ENCODE measurements around the gene CEMP1. TPM values are rescaled to one million over a fixed set of nuclear protein-coding genes. Genes with fewer than 3 reads are reported as not detected.

Gene CEMP1
- polyA plus RNA-seq, 1 of the 3 experiments (the other 2 are of a cell fraction): not detected

- no peak for TF ChIP-seq REST (IDR thresholded peaks at IDR 0.05; ENCODE audit: low read depth, low read length)
- TF ChIP-seq SMC3 (IDR thresholded peaks at IDR 0.05; ENCODE audit: low read depth, low read length): no peak
- no peak for TF ChIP-seq MAX (IDR thresholded peaks at IDR 0.05; ENCODE audit: low read depth)
- TF ChIP-seq ELF1 (IDR thresholded peaks at IDR 0.05): peak; percentile 85
- TF ChIP-seq TAF1 (IDR thresholded peaks at IDR 0.05; ENCODE audit: borderline replicate concordance, low read depth, low read length): peak; percentile 35; the same call in 1 of the 2 replicates
- no peak for TF ChIP-seq FOSL2 (IDR thresholded peaks at IDR 0.05; ENCODE audit: borderline replicate concordance, low read depth)
- TF ChIP-seq GABPA (IDR thresholded peaks at IDR 0.05; ENCODE audit: low read depth): peak; percentile 81
- no peak for TF ChIP-seq EZH2phosphoT487 (IDR thresholded peaks at IDR 0.05; ENCODE audit: borderline replicate concordance, low read depth)
- no peak for TF ChIP-seq MEF2A (IDR thresholded peaks at IDR 0.05; ENCODE audit: borderline replicate concordance, low read depth)
- TF ChIP-seq RFX5 (IDR thresholded peaks at IDR 0.05; ENCODE audit: low read length): no peak
- no peak for TF ChIP-seq JUND (IDR thresholded peaks at IDR 0.05)
- no peak for TF ChIP-seq FOXM1 (IDR thresholded peaks at IDR 0.05; ENCODE audit: low read depth)
- TF ChIP-seq IRF3 (IDR thresholded peaks at IDR 0.05; ENCODE audit: low read depth, low read length): no peak
These were observed 6.5 kb upstream of the CEMP1 start, which contains the start of gene PDPK1 (continued) for GRCh38 chr16:2537451-2538379.

GRCh38 chr16:2535625-2536013, 4.4 kb upstream of the CEMP1 start:
- no peaks in the 10 kb centered on the region for H3K36me3 ChIP-seq (replicated peaks in 1 of 2; ENCODE audit: control insufficient read depth in 1 of 2, insufficient read depth in 2 of 2, low read length in 1 of 2)
- 0 out of 4 replicates have a peak overlapping the region, but pooled peaks of 1 of the 2 experiments have one; percentile 18 for H3K27ac ChIP-seq (ENCODE audit: low read depth in 2 of 2, low read length in 1 of 2)
- TF ChIP-seq GATA2 (CRISPR knock-in tag; IDR thresholded peaks at IDR 0.05) (no peak), RCOR1 (IDR thresholded peaks at IDR 0.05; ENCODE audit: low read length) (no peak), JUND (IDR thresholded peaks at IDR 0.05) (no peak), USF1 (IDR thresholded peaks at IDR 0.05; ENCODE audit: borderline replicate concordance, low read depth) (no peak), IRF3 (IDR thresholded peaks at IDR 0.05; ENCODE audit: low read depth, low read length) (no peak), RXRA (IDR thresholded peaks at IDR 0.05; ENCODE audit: borderline replicate concordance, low read depth) (no peak), TAF1 (IDR thresholded peaks at IDR 0.05; ENCODE audit: borderline replicate concordance, low read depth, low read length) (no peak), GABPA (IDR thresholded peaks at IDR 0.05; ENCODE audit: low read depth) (no peak), EZH2phosphoT487 (IDR thresholded peaks at IDR 0.05; ENCODE audit: borderline replicate concordance, low read depth) (no peak), TCF12 (IDR thresholded peaks at IDR 0.05) (no peak), REST (IDR thresholded peaks at IDR 0.05; ENCODE audit: low read depth, low read length) (no peak), FOXM1 (IDR thresholded peaks at IDR 0.05; ENCODE audit: low read depth) (no peak)
- WGBS (ENCODE audit: low lambda C conversion rate): 82% methylated on average over 8 of the region's 9 CpGs
- H3K79me2 ChIP-seq (ENCODE audit: insufficient read depth): peaks cover 22% of the 10 kb centered on the region
- H3K4me2 ChIP-seq: no peak overlapping the region
- H4K20me1 ChIP-seq (ENCODE audit: insufficient read depth): peaks cover 20% of the 10 kb centered on the region
- H3K9me2 ChIP-seq: no peaks in the 10 kb centered on the region
- ChIA-PET CTCF (no interaction called here), POLR2A (no interaction called here)
- no peak overlapping the region for H2AFZ ChIP-seq (ENCODE audit: low read depth)
- no peak for DNase-seq
- peaks cover 0 to 12% of the 10 kb centered on the region in 2 experiments; a peak in 2 of 4 replicates for H3K4me1 ChIP-seq (ENCODE audit: control insufficient read depth in 1 of 2, insufficient read depth in 2 of 2, low read depth in 1 of 2, low read length in 1 of 2)
- H3F3A ChIP-seq (replicated peaks; ENCODE audit: insufficient read depth): peaks cover 19% of the 10 kb centered on the region
- H3K9me3 ChIP-seq: no peaks in the 10 kb centered on the region
- H3K9ac ChIP-seq: no peak overlapping the region
- H3K27me3 ChIP-seq (ENCODE audit: insufficient read depth): no peaks in the 10 kb centered on the region
- no peak overlapping the region for H3K4me3 ChIP-seq (ENCODE audit: low read depth in 2 of 2, low read length in 1 of 2)

All from SK-N-SH (cell line).